GM21447 (cell line): Measurements from ENCODE around the gene DDR1.
"Not testable (repeated sequence)": the region's sequence is repeated elsewhere in the genome, so short reads cannot be mapped to it uniquely, and the experiment has no call there.

Source experiments
- ATAC-seq: cut with Tn5 transposase; IDR thresholded peaks from one replicate; pipeline ENCODE4 v1.9.1; 2021; ENCODE audit not compliant: unreplicated experiment

DDR1 gene

GRCh38 chr6:30852459-30852858, 31.9 kb upstream of the DDR1 start:
- not testable (repeated sequence) for ATAC-seq

GRCh38 chr6:30854285-30855040, 29.9 kb upstream of the DDR1 start:
- no peak for ATAC-seq

- ATAC-seq = no peak
These were observed 28.8 kb upstream of the DDR1 start for GRCh38 chr6:30855429-30856075.

GRCh38 chr6:30857112-30857511, 27.2 kb upstream of the DDR1 start:
- no peak for ATAC-seq

GRCh38 chr6:30857549-30857948, 26.8 kb upstream of the DDR1 start:
- ATAC-seq = no peak

GRCh38 chr6:30859726-30860125, 24.6 kb upstream of the DDR1 start:
- ATAC-seq = not testable (repeated sequence)

- no peak for ATAC-seq
These were observed 22.9 kb upstream of the DDR1 start for GRCh38 chr6:30861257-30862048.

- no peak for ATAC-seq
These were observed 22.0 kb upstream of the DDR1 start for GRCh38 chr6:30862156-30862875.

GRCh38 chr6:30864325-30864724, 20.0 kb upstream of the DDR1 start:
- ATAC-seq = no peak

- not testable (repeated sequence) for ATAC-seq
These were observed 15.0 kb upstream of the DDR1 start for GRCh38 chr6:30869241-30869749.

- no peak for ATAC-seq
These were observed 13.8 kb upstream of the DDR1 start for GRCh38 chr6:30870546-30870945.

- ATAC-seq = no peak
These were observed 12.6 kb upstream of the DDR1 start for GRCh38 chr6:30871592-30872183.

GRCh38 chr6:30873137-30873640, 11.1 kb upstream of the DDR1 start:
- no peak for ATAC-seq

- ATAC-seq = not testable (repeated sequence)
These were observed 10.5 kb upstream of the DDR1 start for GRCh38 chr6:30873795-30874194.

- ATAC-seq = no peak
These were observed 8.9 kb upstream of the DDR1 start for GRCh38 chr6:30875244-30876038.

GRCh38 chr6:30876039-30876730, 8.1 kb upstream of the DDR1 start:
- no peak for ATAC-seq

GRCh38 chr6:30877419-30878262, 6.7 kb upstream of the DDR1 start:
- ATAC-seq = no peak
